AG09319 (cell line): ENCODE results near the gene DUS1L.

Source experiments
- DNase-seq: peaks from one replicate; pipeline ENCODE4 v3.0.0-alpha.2; 2010; ENCODE audit warnings: low read depth; ENCODE audit errors: extremely low read depth
- TF ChIP-seq, protein P1 (sequence below): IDR thresholded peaks from 2 replicates; pipeline ENCODE4 v1.5.1; 2011; ENCODE audit warnings: low read depth, mild to moderate bottlenecking, inconsistent platforms, low read length, moderate library complexity

The DUS1L gene

DNA sequence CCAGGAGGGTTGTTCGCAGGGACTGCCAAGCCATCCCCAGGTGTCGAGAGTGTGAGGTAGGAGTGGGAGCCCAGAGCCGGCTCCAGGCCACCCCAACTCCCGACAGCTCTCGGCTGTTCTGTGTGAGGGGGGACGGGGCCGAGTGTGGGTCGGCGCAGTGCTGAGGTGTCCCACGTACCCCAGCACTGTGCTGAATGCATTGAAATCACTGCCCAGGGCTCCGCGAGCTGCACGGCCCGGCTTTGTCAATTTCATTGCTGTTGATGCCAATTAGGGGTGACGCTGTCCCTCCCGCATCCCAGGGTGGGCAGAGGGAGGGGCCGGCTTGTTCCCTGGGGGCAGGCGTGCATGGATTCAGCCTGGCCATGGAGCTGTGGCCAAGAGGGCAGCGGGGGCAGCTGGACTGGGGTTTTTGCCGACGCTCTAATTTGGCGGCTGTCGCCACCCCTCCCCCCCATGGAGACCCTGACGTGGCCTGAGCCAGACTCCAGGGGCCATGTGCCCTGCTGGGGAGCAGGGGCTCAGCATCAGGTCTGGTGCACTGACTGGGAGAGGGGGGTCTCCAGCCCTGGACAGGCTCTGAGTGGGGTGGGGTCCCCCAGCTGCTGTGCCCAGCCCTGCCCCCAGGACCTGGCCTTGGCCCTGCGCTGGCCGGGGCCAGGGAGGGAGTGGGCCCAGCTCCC is 57.2 kb downstream of the DUS1L start:
- DNase-seq: no peak
- TF ChIP-seq, protein P1, sequence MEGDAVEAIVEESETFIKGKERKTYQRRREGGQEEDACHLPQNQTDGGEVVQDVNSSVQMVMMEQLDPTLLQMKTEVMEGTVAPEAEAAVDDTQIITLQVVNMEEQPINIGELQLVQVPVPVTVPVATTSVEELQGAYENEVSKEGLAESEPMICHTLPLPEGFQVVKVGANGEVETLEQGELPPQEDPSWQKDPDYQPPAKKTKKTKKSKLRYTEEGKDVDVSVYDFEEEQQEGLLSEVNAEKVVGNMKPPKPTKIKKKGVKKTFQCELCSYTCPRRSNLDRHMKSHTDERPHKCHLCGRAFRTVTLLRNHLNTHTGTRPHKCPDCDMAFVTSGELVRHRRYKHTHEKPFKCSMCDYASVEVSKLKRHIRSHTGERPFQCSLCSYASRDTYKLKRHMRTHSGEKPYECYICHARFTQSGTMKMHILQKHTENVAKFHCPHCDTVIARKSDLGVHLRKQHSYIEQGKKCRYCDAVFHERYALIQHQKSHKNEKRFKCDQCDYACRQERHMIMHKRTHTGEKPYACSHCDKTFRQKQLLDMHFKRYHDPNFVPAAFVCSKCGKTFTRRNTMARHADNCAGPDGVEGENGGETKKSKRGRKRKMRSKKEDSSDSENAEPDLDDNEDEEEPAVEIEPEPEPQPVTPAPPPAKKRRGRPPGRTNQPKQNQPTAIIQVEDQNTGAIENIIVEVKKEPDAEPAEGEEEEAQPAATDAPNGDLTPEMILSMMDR: no peak
